Upper lobe of left lung (tissue), 4 donors: ENCODE measurements around the gene PLVAP.

Source experiments
- CTCF ChIP-seq, 6 experiments: fragments of 450-650 bp in 4 of 6; fragments of 200-600 bp in 2 of 6; sonication (generic) in 2 of 6; IDR thresholded peaks; one replicate each; pipeline ENCODE4 v1.5.1; 2016 to 2019; ENCODE audit warnings: antibody characterized with exemption in 6 of 6
- EP300 ChIP-seq, 4 donors: sonication (generic); formaldehyde crosslinking; IDR thresholded peaks; one replicate each; pipeline ENCODE4 v1.5.1; 2017; ENCODE audit warnings: antibody characterized with exemption in 4 of 4, control low read depth in 2 of 4
- POLR2AphosphoS5 ChIP-seq, 2 donors: sonication (generic); formaldehyde crosslinking; IDR thresholded peaks; one replicate each; pipeline ENCODE4 v1.5.1; 2017; ENCODE audit warnings: antibody characterized with exemption in 2 of 2

- TF ChIP-seq CTCF (IDR thresholded peaks at IDR 0.05) (no peak), POLR2AphosphoS5 (IDR thresholded peaks at IDR 0.05) (no peak), EP300 (IDR thresholded peaks at IDR 0.05) (no peak)
These were observed 57.5 kb downstream of the PLVAP start for GRCh38 chr19:17319473-17320238.
